Activated CD8-positive, alpha-beta memory T cell treated with anti-CD3 and anti-CD28 coated beads, Interleukin-2, amount 10 ng/mL, durations not matched to agents 7 days and 5 days (primary cell): ENCODE data around the gene LIPC. TPM values are rescaled to one million over a fixed set of nuclear protein-coding genes. Genes with fewer than 3 reads are reported as not detected.
A peak's percentile ranks its signal among the peaks of the same experiment; 100 is the strongest.

ENCODE experiments used
- ATAC-seq: fragments of 150-1000 bp; cut with Tn5 transposase; one replicate; pipeline ENCODE4 v1.10.0; 2021; ENCODE audit warnings: moderate library complexity
- CTCF ChIA-PET: fragments of 350-600 bp; sonication (Branson Sonifier 250); formaldehyde crosslinking; loops from one replicate; lab custom pipeline; 2021; ENCODE audit warnings: antibody characterized with exemption; lab: Charles Lee
- DNase-seq: peaks from one replicate; pipeline ENCODE4 v3.0.0-alpha.2; 2020
- H3K27ac Mint-ChIP-seq: one replicate; pipeline ENCODE4 v1.8.0; 2021; ENCODE audit warnings: mild to moderate bottlenecking, mixed read lengths
- H3K27me3 Mint-ChIP-seq: one replicate; pipeline ENCODE4 v1.8.0; 2021; ENCODE audit warnings: mixed read lengths
- H3K36me3 Mint-ChIP-seq: one replicate; pipeline ENCODE4 v1.8.0; 2021; ENCODE audit warnings: mild to moderate bottlenecking, mixed read lengths
- H3K4me1 Mint-ChIP-seq: one replicate; pipeline ENCODE4 v1.8.0; 2021; ENCODE audit warnings: mixed read lengths
- H3K4me3 Mint-ChIP-seq: one replicate; pipeline ENCODE4 v1.8.0; 2021; ENCODE audit warnings: mild to moderate bottlenecking, moderate library complexity, mixed read lengths
- H3K9me3 Mint-ChIP-seq: one replicate; pipeline ENCODE4 v1.8.0; 2022; ENCODE audit warnings: low read depth, mixed read lengths
- total RNA-seq, 2 experiments: library from RNA; stranded (reverse); gene quantifications; one replicate each; pipeline ENCODE4 v1.2.3, GENCODE V29; 2021

Gene LIPC
- 1 to 10 TPM; 5.3 to 9.0 TPM for total RNA-seq

DNA sequence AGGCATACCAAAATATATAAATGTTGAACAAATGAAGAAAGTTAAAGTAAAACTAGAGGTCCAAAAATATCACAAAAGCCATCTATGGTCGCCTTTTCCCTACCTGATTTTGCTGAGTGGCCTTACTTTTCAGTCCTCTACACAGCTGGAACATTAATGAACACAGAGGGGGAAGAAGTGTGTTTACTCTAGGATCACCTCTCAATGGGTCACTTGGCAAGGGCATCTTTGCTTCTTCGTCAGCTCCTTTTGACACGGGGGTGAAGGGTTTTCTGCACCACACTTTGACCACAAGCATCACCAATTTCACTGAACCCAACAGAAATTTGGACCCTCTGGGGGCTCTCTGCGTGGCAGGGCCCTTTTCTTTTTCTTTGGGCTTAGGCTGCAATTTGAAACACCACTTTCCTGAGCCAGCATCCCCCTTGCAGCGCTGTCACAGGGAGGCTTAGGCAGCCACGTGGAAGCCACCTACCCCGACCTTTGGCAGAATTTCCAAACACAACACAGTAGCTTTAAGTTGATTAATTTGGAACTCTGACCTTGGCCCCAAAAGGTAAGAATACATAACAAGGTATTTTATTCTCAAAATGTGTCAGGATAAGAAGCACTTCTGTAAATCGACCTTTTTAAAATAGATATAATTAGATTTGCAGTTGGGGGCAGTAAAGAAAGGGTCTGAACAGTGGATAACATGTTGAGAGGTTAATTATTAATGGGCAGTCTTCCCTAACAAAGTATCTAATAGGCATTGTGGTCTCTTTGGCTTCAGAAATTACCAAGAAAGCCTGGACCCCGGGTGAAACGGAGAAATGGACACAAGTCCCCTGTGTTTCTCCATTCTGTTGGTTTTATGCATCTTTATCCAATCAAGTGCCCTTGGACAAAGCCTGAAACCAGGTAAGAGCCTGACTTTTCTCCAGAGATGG is at the start of gene LIPC:
Gene LIPC (plus strand): TSS at position 771 of the 929 bp plus-strand sequence. CDS start 42 bp downstream, at position 813.
- Mint-ChIP-seq H3K36me3 (no peaks in the 10 kb centered on the region), H3K27ac (no peak within 1 kb of the TSS), H3K9me3 (no peaks in the 10 kb centered on the region), H3K27me3 (no peaks in the 10 kb centered on the region), H3K4me3 (no peak within 1 kb of the TSS), H3K4me1 (no peaks in the 10 kb centered on the region)
- DNase-seq (no peak), ATAC-seq (no peak)
- CTCF ChIA-PET = interaction anchor here (0.9 kb wide), 1 partner anchor 10 kb away, joined by 3 read pairs; no protein-coding TSS in a partner anchor

DNA sequence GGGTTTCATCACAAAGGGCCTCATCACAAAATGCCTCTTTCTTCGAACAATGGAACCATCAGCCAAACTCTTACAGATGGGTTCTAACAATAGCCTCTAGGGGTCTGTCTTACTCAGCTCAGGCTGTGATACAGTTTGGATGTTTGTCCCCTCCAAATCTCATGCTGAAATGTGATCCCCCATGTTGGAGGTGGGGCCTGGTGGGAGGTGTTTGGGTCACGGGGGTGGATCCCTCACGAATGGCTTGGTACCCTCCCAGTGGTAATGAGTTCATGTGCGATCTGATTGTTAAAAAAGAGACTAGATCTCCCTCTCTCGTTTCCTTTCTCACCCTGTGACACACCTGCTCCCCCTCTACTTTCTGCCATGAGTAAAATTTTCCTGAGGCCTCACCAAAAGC is 47.9 kb upstream of the LIPC start:
- H3K4me3 Mint-ChIP-seq = no peak overlapping the region
- peaks cover 5% of the 10 kb centered on the region for H3K4me1 Mint-ChIP-seq
- DNase-seq (peak; percentile 48), ATAC-seq (peak; percentile 39)
- H3K27ac Mint-ChIP-seq = no peak overlapping the region
- peaks cover 4% of the 10 kb centered on the region for H3K9me3 Mint-ChIP-seq
- peaks cover 1% of the 10 kb centered on the region for H3K36me3 Mint-ChIP-seq
- no peaks in the 10 kb centered on the region for H3K27me3 Mint-ChIP-seq
- CTCF ChIA-PET = no interaction called here

DNA sequence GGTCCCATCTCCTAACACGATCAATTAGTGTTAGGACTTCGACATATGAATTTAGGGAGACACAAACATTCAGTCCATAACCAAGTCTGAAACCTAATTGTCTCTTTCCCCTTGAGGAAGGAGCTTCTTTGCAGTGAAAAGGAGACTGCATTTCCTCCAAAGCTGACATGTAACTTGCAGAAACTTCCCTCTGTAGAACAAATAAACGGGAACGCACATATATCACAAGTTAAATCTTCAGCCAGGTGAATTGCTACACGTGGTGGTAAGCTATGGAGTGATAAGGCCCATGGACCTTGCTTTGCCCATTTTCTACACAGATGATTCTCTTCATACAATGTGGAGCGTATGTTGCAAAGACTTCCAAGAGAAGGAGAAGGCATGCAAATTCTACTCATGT is 47.1 kb upstream of the LIPC start:
- peaks cover 5% of the 10 kb centered on the region for H3K4me1 Mint-ChIP-seq
- H3K27me3 Mint-ChIP-seq = no peaks in the 10 kb centered on the region
- CTCF ChIA-PET = no interaction called here
- peaks cover 1% of the 10 kb centered on the region for H3K36me3 Mint-ChIP-seq
- ATAC-seq (no peak), DNase-seq (no peak)
- no peaks in the 10 kb centered on the region for H3K9me3 Mint-ChIP-seq
- H3K27ac Mint-ChIP-seq = no peak overlapping the region
- no peak overlapping the region for H3K4me3 Mint-ChIP-seq

DNA sequence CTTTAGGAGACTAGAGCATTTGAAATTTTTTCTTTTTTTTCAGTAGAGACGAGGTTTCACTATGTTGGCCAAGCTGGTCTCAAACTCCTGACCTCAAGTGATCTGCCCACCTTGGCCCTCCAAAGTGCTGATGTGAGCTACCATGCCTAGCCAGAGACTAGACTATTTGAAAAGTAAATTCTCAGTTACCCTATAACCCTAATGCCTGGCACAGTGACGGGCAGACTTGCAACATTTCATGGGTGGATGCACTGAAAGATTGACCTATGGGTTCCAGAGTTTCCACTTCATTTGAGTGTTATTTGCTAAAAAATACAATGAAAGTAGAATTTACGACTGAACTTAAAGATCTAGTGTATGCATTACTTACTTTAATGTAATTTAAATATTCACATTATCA is 45.7 kb upstream of the LIPC start:
- no peaks in the 10 kb centered on the region for H3K27me3 Mint-ChIP-seq
- no peak overlapping the region for H3K27ac Mint-ChIP-seq
- peaks cover 1% of the 10 kb centered on the region for H3K36me3 Mint-ChIP-seq
- no peaks in the 10 kb centered on the region for H3K9me3 Mint-ChIP-seq
- H3K4me1 Mint-ChIP-seq = peaks cover 5% of the 10 kb centered on the region
- ATAC-seq (no peak), DNase-seq (no peak)
- CTCF ChIA-PET = no interaction called here
- no peak overlapping the region for H3K4me3 Mint-ChIP-seq

DNA sequence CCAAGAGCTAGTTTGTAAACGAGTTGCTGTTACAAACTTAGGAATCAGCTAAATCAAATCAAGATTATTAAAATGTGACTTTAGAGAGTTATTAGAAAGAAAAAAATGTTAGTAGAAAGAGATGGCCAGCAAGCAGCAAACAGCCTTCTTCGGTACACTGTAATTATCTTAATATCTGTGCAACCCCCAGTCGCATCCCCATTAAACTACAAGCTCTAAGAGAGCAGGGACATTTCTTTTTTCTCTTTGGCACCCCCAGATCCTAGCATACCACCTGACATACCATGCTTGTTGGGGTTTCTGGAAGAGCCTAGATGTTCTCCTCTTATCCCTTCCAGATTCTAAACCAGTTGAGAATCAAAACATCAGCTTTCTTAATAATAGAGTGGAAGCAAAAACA is 45.1 kb upstream of the LIPC start:
- Mint-ChIP-seq H3K36me3 (peaks cover 1% of the 10 kb centered on the region), H3K4me1 (peaks cover 5% of the 10 kb centered on the region), H3K27me3 (no peaks in the 10 kb centered on the region), H3K9me3 (no peaks in the 10 kb centered on the region), H3K27ac (no peak overlapping the region), H3K4me3 (no peak overlapping the region)
- CTCF ChIA-PET = no interaction called here
- DNase-seq = no peak
- no peak for ATAC-seq

DNA sequence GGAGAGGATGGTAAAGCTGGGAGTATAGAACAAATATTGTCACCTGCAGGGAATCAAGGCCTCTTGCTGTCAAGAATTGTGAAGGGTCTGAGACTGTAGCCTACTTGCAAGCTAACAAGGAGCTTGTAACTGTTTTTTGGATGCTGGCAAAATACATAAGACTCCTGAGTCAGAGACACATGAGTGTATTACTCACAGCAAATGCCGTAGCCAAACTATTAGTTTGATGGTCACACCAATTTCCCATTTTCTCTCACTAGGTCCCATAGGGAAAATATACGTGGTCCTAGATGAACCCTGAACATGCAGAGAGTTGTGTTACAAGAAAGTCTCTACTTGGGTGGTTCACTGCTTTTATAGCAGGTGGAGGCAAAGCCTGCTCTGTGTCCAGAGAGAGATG is 44.7 kb upstream of the LIPC start:
- Mint-ChIP-seq H3K27me3 (no peaks in the 10 kb centered on the region), H3K4me3 (no peak overlapping the region), H3K9me3 (no peaks in the 10 kb centered on the region), H3K36me3 (peaks cover 1% of the 10 kb centered on the region), H3K4me1 (peaks cover 5% of the 10 kb centered on the region), H3K27ac (no peak overlapping the region)
- CTCF ChIA-PET = no interaction called here
- DNase-seq (no peak), ATAC-seq (no peak)

DNA sequence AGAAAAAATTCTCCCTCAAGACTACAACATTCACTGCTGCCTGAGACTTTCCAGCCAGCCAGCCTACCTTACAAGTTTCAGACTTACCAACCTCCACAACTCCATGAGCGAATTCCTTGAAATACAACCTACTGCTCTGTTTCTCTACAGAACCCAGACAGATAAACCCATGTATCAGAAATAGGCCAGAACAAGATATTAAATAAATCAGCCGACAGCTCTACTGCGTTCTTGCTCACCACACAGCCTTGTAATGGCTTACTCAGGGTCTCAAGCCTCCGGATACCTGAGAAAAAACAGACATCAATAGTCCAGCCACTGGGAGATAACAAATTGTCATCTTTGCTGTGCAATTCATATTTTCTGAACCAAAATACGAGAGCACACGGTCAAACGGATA is 43.6 kb upstream of the LIPC start:
- CTCF ChIA-PET = no interaction called here
- H3K36me3 Mint-ChIP-seq = peaks cover 1% of the 10 kb centered on the region
- peaks cover 5% of the 10 kb centered on the region for H3K4me1 Mint-ChIP-seq
- H3K9me3 Mint-ChIP-seq = no peaks in the 10 kb centered on the region
- no peak overlapping the region for H3K27ac Mint-ChIP-seq
- ATAC-seq = no peak
- no peak overlapping the region for H3K4me3 Mint-ChIP-seq
- no peaks in the 10 kb centered on the region for H3K27me3 Mint-ChIP-seq
- no peak for DNase-seq

DNA sequence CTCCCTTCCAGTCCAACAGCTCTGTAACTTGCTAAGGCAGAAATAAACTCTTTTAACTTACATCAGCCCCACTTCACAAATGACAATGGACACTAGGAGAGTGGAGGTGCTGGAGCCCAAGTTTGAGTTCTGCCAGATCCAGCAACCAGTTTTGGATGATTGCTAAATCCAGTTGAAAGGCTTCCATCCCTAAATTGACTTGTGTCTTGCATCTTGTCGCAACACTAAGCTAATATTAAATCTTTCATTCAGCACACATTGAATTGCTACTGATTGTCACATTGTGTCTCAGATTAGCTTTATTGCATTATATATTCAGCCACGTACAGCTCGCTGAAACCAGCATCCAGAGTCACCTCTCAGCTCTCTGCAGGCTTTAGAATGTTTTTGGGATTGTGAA is 41.7 kb upstream of the LIPC start:
- no peaks in the 10 kb centered on the region for H3K27me3 Mint-ChIP-seq
- no peak overlapping the region for H3K4me3 Mint-ChIP-seq
- H3K9me3 Mint-ChIP-seq = no peaks in the 10 kb centered on the region
- CTCF ChIA-PET = interaction anchor here (1.0 kb wide), 1 partner anchor 19 kb away, joined by 3 read pairs; no protein-coding TSS in a partner anchor
- ATAC-seq = no peak
- no peak for DNase-seq
- no peaks in the 10 kb centered on the region for H3K36me3 Mint-ChIP-seq
- H3K27ac Mint-ChIP-seq = no peak overlapping the region
- no peaks in the 10 kb centered on the region for H3K4me1 Mint-ChIP-seq

DNA sequence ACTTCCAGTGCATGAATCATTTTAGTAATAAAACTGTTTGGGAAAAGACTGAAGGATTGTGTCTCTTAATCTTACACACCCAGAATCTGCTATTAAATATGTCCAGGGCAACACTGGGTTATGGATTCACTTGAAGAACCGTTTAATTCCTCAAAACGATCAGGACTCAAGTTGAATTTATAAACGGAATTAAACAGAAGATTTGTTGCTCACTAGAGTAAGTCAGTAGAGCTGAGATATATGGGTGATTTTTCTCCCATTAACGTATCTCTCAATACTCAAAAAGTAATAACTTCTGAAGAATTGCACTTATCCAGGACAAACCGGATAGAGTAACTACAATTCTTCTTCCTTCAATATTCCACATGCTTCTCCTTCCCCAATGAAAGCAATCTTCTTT is 41.1 kb upstream of the LIPC start:
- H3K36me3 Mint-ChIP-seq = no peaks in the 10 kb centered on the region
- no peak for DNase-seq
- no peaks in the 10 kb centered on the region for H3K9me3 Mint-ChIP-seq
- H3K4me1 Mint-ChIP-seq = no peaks in the 10 kb centered on the region
- H3K27ac Mint-ChIP-seq = no peak overlapping the region
- peaks cover 2% of the 10 kb centered on the region for H3K27me3 Mint-ChIP-seq
- no peak for ATAC-seq
- no peak overlapping the region for H3K4me3 Mint-ChIP-seq
- CTCF ChIA-PET = interaction anchor here (1.0 kb wide), 1 partner anchor 18 kb away, joined by 3 read pairs; no protein-coding TSS in a partner anchor

DNA sequence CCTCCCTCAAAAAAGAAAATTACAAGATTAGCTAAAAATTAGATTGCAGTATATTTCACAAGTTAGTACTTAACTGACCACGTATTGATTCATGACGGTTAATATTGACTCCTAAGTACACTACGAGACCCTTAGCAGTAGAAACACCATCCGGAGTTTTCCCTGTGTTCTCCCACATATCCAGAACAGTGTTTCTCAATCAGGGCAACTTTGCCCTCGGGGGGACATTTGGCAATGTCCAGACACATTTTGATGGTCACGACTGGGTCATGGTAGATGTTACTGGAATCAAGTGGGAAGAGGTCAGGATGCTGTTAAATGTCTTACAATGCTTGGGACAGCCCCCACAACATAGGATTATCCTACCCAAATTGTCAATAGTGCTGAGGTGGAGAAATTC is 40.7 kb upstream of the LIPC start:
- Mint-ChIP-seq H3K4me3 (no peak overlapping the region), H3K27me3 (peaks cover 6% of the 10 kb centered on the region), H3K9me3 (no peaks in the 10 kb centered on the region), H3K4me1 (no peaks in the 10 kb centered on the region), H3K36me3 (no peaks in the 10 kb centered on the region), H3K27ac (no peak overlapping the region)
- CTCF ChIA-PET = interaction anchor here (1.0 kb wide), 1 partner anchor 18 kb away, joined by 3 read pairs; no protein-coding TSS in a partner anchor
- ATAC-seq = no peak
- no peak for DNase-seq

DNA sequence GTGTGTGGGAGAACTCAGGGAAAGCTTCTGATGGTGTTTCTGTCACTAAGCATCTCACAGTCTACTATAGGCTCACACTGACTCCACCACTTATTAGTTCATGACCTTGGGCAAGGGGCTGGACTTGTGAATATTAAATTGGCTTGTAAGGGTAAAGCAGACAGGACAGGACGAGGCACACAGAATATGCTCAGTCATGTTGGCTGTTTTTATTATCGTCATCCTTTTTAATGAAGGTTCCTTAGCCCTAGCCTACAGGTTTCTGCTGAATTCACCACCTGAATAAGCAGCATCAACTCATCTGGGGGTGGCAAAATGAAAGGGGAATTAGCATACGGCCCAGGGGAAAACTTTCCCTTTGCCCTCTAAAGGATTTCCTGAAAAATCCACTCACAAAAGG is 39.6 kb upstream of the LIPC start:
- Mint-ChIP-seq H3K9me3 (no peaks in the 10 kb centered on the region), H3K4me3 (no peak overlapping the region), H3K27ac (no peak overlapping the region), H3K4me1 (no peaks in the 10 kb centered on the region), H3K36me3 (no peaks in the 10 kb centered on the region), H3K27me3 (peaks cover 7% of the 10 kb centered on the region)
- CTCF ChIA-PET = no interaction called here
- no peak for ATAC-seq
- no peak for DNase-seq

DNA sequence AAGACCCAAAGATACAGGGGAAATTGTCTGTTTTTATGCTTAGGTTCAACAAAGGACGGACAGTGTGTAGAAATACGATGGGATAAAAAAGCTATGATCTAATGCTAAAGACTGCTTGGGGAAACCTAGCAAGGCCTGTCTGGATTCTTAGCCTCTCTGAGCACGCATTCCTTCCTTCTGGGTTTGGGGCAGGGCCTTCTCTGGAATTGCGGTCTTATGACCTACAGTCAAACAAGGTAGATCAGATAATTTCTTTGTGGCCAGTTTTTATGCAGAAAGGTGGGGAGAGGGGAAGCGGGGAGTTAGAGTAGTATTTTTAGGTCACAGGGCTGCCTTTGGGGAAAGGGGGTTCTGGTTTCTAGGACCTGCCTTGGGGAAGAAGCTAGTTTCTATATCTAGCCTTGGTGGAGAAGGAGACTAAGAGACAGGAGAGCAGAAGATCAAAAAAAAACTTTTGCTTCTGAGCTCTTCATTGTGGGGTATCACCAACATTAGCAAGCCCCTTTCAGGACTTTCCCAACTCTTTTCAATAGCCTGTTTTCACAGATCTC is 39.1 kb upstream of the LIPC start:
- Mint-ChIP-seq H3K27me3 (peaks cover 10% of the 10 kb centered on the region), H3K4me3 (no peak overlapping the region), H3K27ac (no peak overlapping the region), H3K36me3 (no peaks in the 10 kb centered on the region), H3K4me1 (no peaks in the 10 kb centered on the region), H3K9me3 (no peaks in the 10 kb centered on the region)
- no peak for DNase-seq
- no peak for ATAC-seq
- CTCF ChIA-PET = no interaction called here

DNA sequence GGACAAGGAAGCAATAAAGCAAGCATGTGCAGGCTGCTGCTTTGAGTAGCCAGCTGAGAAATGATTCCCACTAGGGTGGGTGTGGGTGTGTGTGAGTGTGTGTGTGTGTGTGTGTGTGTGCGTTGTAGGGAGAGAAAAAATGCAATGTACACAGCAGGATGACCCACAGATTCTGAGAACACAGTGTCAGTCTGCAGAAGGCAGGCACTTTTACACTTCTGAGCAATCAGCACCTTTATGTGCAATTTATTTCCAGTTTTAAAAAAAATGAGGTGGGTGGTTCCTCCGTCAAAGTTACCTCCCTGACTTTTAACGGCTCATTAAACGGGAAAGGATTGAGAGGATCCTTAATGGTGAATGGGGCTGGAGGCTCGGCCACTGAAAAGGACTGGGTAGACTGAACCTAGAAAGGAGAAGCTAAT is 38.5 kb upstream of the LIPC start:
- ATAC-seq = no peak
- CTCF ChIA-PET = no interaction called here

DNA sequence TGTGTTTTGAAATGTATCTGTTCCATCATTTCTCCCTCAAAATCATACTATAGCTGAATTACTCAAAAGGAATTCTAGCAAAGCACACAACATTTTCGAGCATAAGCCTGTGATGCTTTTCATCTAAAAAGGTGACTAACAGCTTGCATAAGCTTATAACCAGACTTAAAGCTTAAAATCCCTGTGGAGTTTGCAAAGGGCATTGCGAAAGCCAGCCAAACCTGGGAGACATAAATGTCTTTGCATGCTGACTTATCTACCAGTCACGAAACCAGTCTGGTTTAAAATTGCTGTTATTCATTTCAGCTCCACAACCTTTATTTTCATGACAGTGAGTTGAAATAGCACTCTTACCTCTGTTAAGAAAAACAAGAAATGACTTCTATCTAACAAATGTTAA is 35.6 kb upstream of the LIPC start:
- ATAC-seq = no peak
- CTCF ChIA-PET = interaction anchor here (1.0 kb wide), 1 partner anchor 18 kb away, joined by 3 read pairs; no protein-coding TSS in a partner anchor

More for the DNA sequence above, 38.5 kb upstream of the LIPC start:
- Mint-ChIP-seq H3K9me3 (no peaks in the 10 kb centered on the region), H3K4me1 (no peaks in the 10 kb centered on the region), H3K4me3 (no peak overlapping the region), H3K36me3 (no peaks in the 10 kb centered on the region), H3K27ac (no peak overlapping the region), H3K27me3 (peaks cover 10% of the 10 kb centered on the region)
- no peak for DNase-seq

More for the DNA sequence above, 35.6 kb upstream of the LIPC start:
- H3K4me1 Mint-ChIP-seq = no peaks in the 10 kb centered on the region
- no peak overlapping the region for H3K4me3 Mint-ChIP-seq
- H3K36me3 Mint-ChIP-seq = no peaks in the 10 kb centered on the region
- H3K27ac Mint-ChIP-seq = no peak overlapping the region
- no peaks in the 10 kb centered on the region for H3K9me3 Mint-ChIP-seq
- no peak for DNase-seq
- peaks cover 10% of the 10 kb centered on the region for H3K27me3 Mint-ChIP-seq
